NK-92 treated with Interleukin-12 subunit alpha and Interleukin-12 subunit beta, amount 100 ng/mL, for 24 hours (cell line): ENCODE results near the gene ACTL8.

ENCODE experiments used
- DNase-seq: peaks from one replicate; lab custom pipeline; 2025; lab: John Stamatoyannopoulos, UW

ACTL8 gene

GRCh38 chr1:17845583-17845982, 90.5 kb downstream of the ACTL8 start:
- DNase-seq = no peak

- DNase-seq = no peak
Measured at GRCh38 chr1:17846341-17846740, 91.2 kb downstream of the ACTL8 start.

- no peak for DNase-seq
Measured at GRCh38 chr1:17847111-17847510, 92.0 kb downstream of the ACTL8 start.

GRCh38 chr1:17849216-17849615, 94.1 kb downstream of the ACTL8 start:
- DNase-seq = no peak

- DNase-seq = no peak
Measured at GRCh38 chr1:17851056-17851455, 95.9 kb downstream of the ACTL8 start.

GRCh38 chr1:17852383-17852782, 97.2 kb downstream of the ACTL8 start:
- DNase-seq = no peak

GRCh38 chr1:17853241-17853935, 98.3 kb downstream of the ACTL8 start:
- no peak for DNase-seq

GRCh38 chr1:17856496-17857108, 101.5 kb downstream of the ACTL8 start:
- no peak for DNase-seq

GRCh38 chr1:17857109-17857499, 102.0 kb downstream of the ACTL8 start:
- DNase-seq = no peak

- no peak for DNase-seq
Measured at GRCh38 chr1:17857996-17858395, 102.9 kb downstream of the ACTL8 start.

- DNase-seq = no peak
Measured at GRCh38 chr1:17860812-17861211, 105.7 kb downstream of the ACTL8 start.

GRCh38 chr1:17861685-17862084, 106.6 kb downstream of the ACTL8 start:
- DNase-seq = no peak

GRCh38 chr1:17862121-17862520, 107.0 kb downstream of the ACTL8 start:
- DNase-seq = no peak

GRCh38 chr1:17865912-17866739, 111.0 kb downstream of the ACTL8 start:
- DNase-seq = no peak

- DNase-seq = no peak
Measured at GRCh38 chr1:17866740-17867029, 111.6 kb downstream of the ACTL8 start.

- no peak for DNase-seq
Measured at GRCh38 chr1:17867470-17867869, 112.3 kb downstream of the ACTL8 start.

- no peak for DNase-seq
Measured at GRCh38 chr1:17869815-17870214, 114.7 kb downstream of the ACTL8 start.

- no peak for DNase-seq
Measured at GRCh38 chr1:17870679-17871078, 115.5 kb downstream of the ACTL8 start.

GRCh38 chr1:17873007-17873675, 118.0 kb downstream of the ACTL8 start:
- no peak for DNase-seq

- DNase-seq = no peak
Measured at GRCh38 chr1:17874231-17874630, 119.1 kb downstream of the ACTL8 start.

GRCh38 chr1:17874710-17875109, 119.6 kb downstream of the ACTL8 start:
- no peak for DNase-seq

GRCh38 chr1:17875171-17875881, 120.2 kb downstream of the ACTL8 start:
- DNase-seq = no peak
